Smooth muscle cell (in vitro differentiated cells): Measurements from ENCODE around the gene TNXB. TPM values are rescaled to one million over a fixed set of nuclear protein-coding genes. Genes with fewer than 3 reads are reported as not detected.
A peak's percentile ranks its signal among the peaks of the same experiment; 100 is the strongest.

Experiments used
- DNase-seq: peaks from one replicate; lab custom pipeline; 2025; ENCODE audit not compliant: unreplicated experiment; lab: John Stamatoyannopoulos, UW
- H2AFZ ChIP-seq: fragments of 200-600 bp; sonication (generic); 2 replicates; pipeline ENCODE4 v1.6.0; 2016; ENCODE audit warnings: antibody characterized with exemption, low read depth, mild to moderate bottlenecking
- H3F3A ChIP-seq: fragments of 200-600 bp; sonication (generic); 2 replicates; pipeline ENCODE4 v1.6.0; 2017; ENCODE audit warnings: antibody characterized with exemption, low read depth
- H3K27ac ChIP-seq: fragments of 200-600 bp; sonication (generic); 2 replicates; pipeline ENCODE4 v1.5.1; 2016; ENCODE audit warnings: low read depth, mild to moderate bottlenecking
- H3K27me3 ChIP-seq: fragments of 200-600 bp; sonication (generic); 2 replicates; pipeline ENCODE4 v1.6.1; 2016; ENCODE audit warnings: low read depth, mild to moderate bottlenecking
- H3K36me3 ChIP-seq: fragments of 200-600 bp; sonication (generic); 2 replicates; pipeline ENCODE4 v1.5.1; 2016; ENCODE audit warnings: low read depth
- H3K4me1 ChIP-seq: fragments of 200-600 bp; sonication (generic); 2 replicates; pipeline ENCODE4 v1.5.1; 2016; ENCODE audit warnings: low read depth
- H3K4me2 ChIP-seq: fragments of 200-600 bp; sonication (generic); 2 replicates; pipeline ENCODE4 v1.6.0; 2016; ENCODE audit warnings: mild to moderate bottlenecking
- H3K4me3 ChIP-seq: fragments of 200-600 bp; sonication (generic); 2 replicates; pipeline ENCODE4 v1.5.1; 2016; ENCODE audit warnings: mild to moderate bottlenecking
- H3K79me2 ChIP-seq: fragments of 200-600 bp; sonication (generic); 2 replicates; pipeline ENCODE4 v1.6.0; 2016; ENCODE audit warnings: low read depth, mild to moderate bottlenecking
- H3K9ac ChIP-seq: fragments of 200-600 bp; sonication (generic); 2 replicates; pipeline ENCODE4 v1.6.0; 2016; ENCODE audit warnings: low read depth
- H3K9me3 ChIP-seq: fragments of 200-600 bp; sonication (generic); replicated peaks from 2 replicates; pipeline ENCODE4 v1.5.1; 2016; ENCODE audit warnings: low read depth
- H4K20me1 ChIP-seq: fragments of 200-600 bp; sonication (generic); 2 replicates; pipeline ENCODE4 v1.6.0; 2016; ENCODE audit warnings: low read depth
- CTCF ChIP-seq: fragments of 200-600 bp; sonication (generic); IDR thresholded peaks from 2 replicates; pipeline ENCODE4 v1.5.1; 2017; ENCODE audit warnings: borderline replicate concordance, mild to moderate bottlenecking, antibody characterized with exemption; ENCODE audit not compliant: insufficient read depth, poor library complexity, severe bottlenecking
- WGBS: methylation state at CpG from one replicate; pipeline ENCODE4 v1.1.7; 2016; ENCODE audit warnings: low lambda C conversion rate; 5-methylcytosine and 5-hydroxymethylcytosine counted together
- polyA plus RNA-seq: library from polyadenylated mRNA; unstranded; fragments of >200 nt; fragmentation: Nextera tagmentation; extraction: Ambion mirVana; gene quantifications from 2 replicates; pipeline ENCODE4 v1.2.1, GENCODE V29; 2016
- total RNA-seq: library from RNA; depleted of rRNA; stranded (reverse); fragments of >200 nt; gene quantifications from 2 replicates; pipeline ENCODE4 v1.2.3, GENCODE V29; 2014

TNXB gene
- total and polyA plus RNA-seq, 2 experiments from 2014 or later = 1.1 TPM

DNA sequence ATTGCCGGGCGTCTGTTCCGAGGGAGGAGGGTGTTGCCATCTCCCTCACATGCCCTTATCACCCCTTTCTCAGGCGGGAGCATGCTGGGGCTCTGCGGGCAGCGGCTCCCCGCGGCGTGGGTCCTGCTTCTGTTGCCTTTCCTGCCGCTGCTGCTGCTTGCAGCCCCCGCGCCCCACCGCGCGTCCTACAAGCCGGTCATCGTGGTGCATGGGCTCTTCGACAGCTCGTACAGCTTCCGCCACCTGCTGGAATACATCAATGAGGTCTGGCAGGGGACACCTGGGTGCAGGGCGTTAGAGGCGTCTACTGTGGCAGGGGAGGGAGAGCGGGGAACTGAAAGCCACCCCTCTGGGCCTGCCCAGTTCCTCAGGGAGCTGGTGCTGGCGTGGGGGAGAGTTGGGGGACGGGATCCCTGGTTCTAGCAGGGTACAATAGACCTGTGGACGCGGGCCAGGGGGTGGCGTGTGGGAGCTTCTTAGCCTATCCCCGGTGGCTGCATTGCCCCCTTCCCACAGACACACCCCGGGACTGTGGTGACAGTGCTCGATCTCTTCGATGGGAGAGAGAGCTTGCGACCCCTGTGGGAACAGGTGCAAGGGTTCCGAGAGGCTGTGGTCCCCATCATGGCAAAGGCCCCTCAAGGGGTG lies 45.5 kb upstream of the TNXB start:
- H3K79me2 ChIP-seq = peaks cover 10% of the 10 kb centered on the region
- peak; percentile 52 for DNase-seq

GRCh38 chr6:32153564-32154513 lies 44.7 kb upstream of the TNXB start, which contains the start of gene PPT2:
Gene PPT2, plus strand, starts transcription at chr6:32154141. Its CDS starts 454 bp downstream, at chr6:32154595.
- H3K4me3 ChIP-seq = peak within 1 kb of the TSS; percentile 85
- H3K4me1 ChIP-seq = peaks cover 18% of the 10 kb centered on the region
- H2AFZ ChIP-seq = peak within 1 kb of the TSS; percentile 82
- peak within 1 kb of the TSS; percentile 91 for H3K27ac ChIP-seq
- no peak for TF ChIP-seq CTCF
- peaks cover 26% of the 10 kb centered on the region for H3K27me3 ChIP-seq
- H3K9me3 ChIP-seq = no peaks in the 10 kb centered on the region
- H3K79me2 ChIP-seq = peaks cover 10% of the 10 kb centered on the region
- H3K4me2 ChIP-seq = peak within 1 kb of the TSS; percentile 90
- no peaks in the 10 kb centered on the region for H3K36me3 ChIP-seq
- H3K9ac ChIP-seq = peak within 1 kb of the TSS; percentile 87
- peak; percentile 73 for DNase-seq
- no peaks in the 10 kb centered on the region for H3F3A ChIP-seq
- no peaks in the 10 kb centered on the region for H4K20me1 ChIP-seq
- under 1% methylated on average over 50 of the region's 52 CpGs for WGBS

More for the DNA sequence above, 45.5 kb upstream of the TNXB start:
- Histone ChIP-seq H2AFZ (peak overlapping the region; percentile 82), H3K4me2 (peak overlapping the region; percentile 90), H3K27me3 (peaks cover 18% of the 10 kb centered on the region), H3K9ac (peak overlapping the region; percentile 87), H3K27ac (peak overlapping the region; percentile 91), H3F3A (no peaks in the 10 kb centered on the region), H3K9me3 (no peaks in the 10 kb centered on the region), H3K4me3 (peak overlapping the region; percentile 85), H3K4me1 (peaks cover 18% of the 10 kb centered on the region), H4K20me1 (no peaks in the 10 kb centered on the region), H3K36me3 (no peaks in the 10 kb centered on the region)
- peak; percentile 33 for TF ChIP-seq CTCF
- 15% methylated on average over 33 of the region's 34 CpGs for WGBS

GRCh38 chr6:32152769-32153563 lies 43.8 kb upstream of the TNXB start:
- peak overlapping the region; percentile 20 for H2AFZ ChIP-seq
- peak overlapping the region; percentile 85 for H3K4me3 ChIP-seq
- no peaks in the 10 kb centered on the region for H3F3A ChIP-seq
- H3K9me3 ChIP-seq = no peaks in the 10 kb centered on the region
- H3K4me2 ChIP-seq = peak overlapping the region; percentile 90
- peak overlapping the region; percentile 91 for H3K27ac ChIP-seq
- H3K36me3 ChIP-seq = no peaks in the 10 kb centered on the region
- peaks cover 10% of the 10 kb centered on the region for H3K79me2 ChIP-seq
- H4K20me1 ChIP-seq = no peaks in the 10 kb centered on the region
- peak; percentile 27 for DNase-seq
- no peak for TF ChIP-seq CTCF
- H3K4me1 ChIP-seq = peaks cover 18% of the 10 kb centered on the region
- 5% methylated on average over 35 of the region's 35 CpGs for WGBS
- peak overlapping the region; percentile 87 for H3K9ac ChIP-seq
- H3K27me3 ChIP-seq = peaks cover 26% of the 10 kb centered on the region
